SK-N-SH (cell line): ENCODE results near the gene ZGPAT.

Experiments
- CTCF ChIP-seq: fragments of 200-600 bp; sonication (generic); IDR thresholded peaks from 2 replicates; pipeline ENCODE4 v1.6.1; 2017; ENCODE audit warnings: antibody characterized with exemption, mild to moderate bottlenecking, moderate library complexity
- FOXM1 ChIP-seq: IDR thresholded peaks from 2 replicates; pipeline ENCODE4 v1.4.0; 2012; ENCODE audit warnings: low read depth, mild to moderate bottlenecking
- GABPA ChIP-seq: IDR thresholded peaks from 2 replicates; pipeline ENCODE4 v1.4.0; 2012; ENCODE audit warnings: low read depth, mild to moderate bottlenecking
- GATA2 ChIP-seq: sonication (generic); formaldehyde crosslinking; IDR thresholded peaks from 2 replicates; pipeline ENCODE4 v1.5.0; 2020; ENCODE audit warnings: mild to moderate bottlenecking, missing genetic modification reagents
- JUND ChIP-seq: IDR thresholded peaks from 2 replicates; pipeline ENCODE4 v1.4.0; 2012
- NFIC ChIP-seq: IDR thresholded peaks from 2 replicates; pipeline ENCODE4 v1.4.0; 2012; ENCODE audit warnings: borderline replicate concordance
- NRF1 ChIP-seq: IDR thresholded peaks from 2 replicates; pipeline ENCODE4 v1.6.1; 2012; ENCODE audit warnings: low read depth, mild to moderate bottlenecking, low read length
- POLR2AphosphoS5 ChIP-seq: IDR thresholded peaks from 2 replicates; pipeline ENCODE4 v1.6.1; 2012; ENCODE audit warnings: low read depth, low read length
- REST ChIP-seq: IDR thresholded peaks from 2 replicates; pipeline ENCODE4 v1.6.1; 2012; ENCODE audit warnings: mild to moderate bottlenecking, low read depth, low read length, moderate library complexity
- RFX5 ChIP-seq: IDR thresholded peaks from 2 replicates; pipeline ENCODE4 v1.6.1; 2012; ENCODE audit warnings: mild to moderate bottlenecking, improper control_type of control experiment, low read length
- SMC3 ChIP-seq: IDR thresholded peaks from 2 replicates; pipeline ENCODE4 v1.6.1; 2012; ENCODE audit warnings: low read depth, low read length, improper control_type of control experiment
- TCF12 ChIP-seq: IDR thresholded peaks from 2 replicates; pipeline ENCODE4 v1.4.0; 2012
- TF ChIP-seq, protein P1 (sequence below): fragments of 150-350 bp; IDR thresholded peaks from 2 replicates; pipeline ENCODE4 v1.6.1; 2016; ENCODE audit warnings: mild to moderate bottlenecking, low read depth, low read length
- TF ChIP-seq, protein P2 (sequence below): IDR thresholded peaks from 2 replicates; pipeline ENCODE4 v1.4.0; 2012; ENCODE audit warnings: low read depth

DNA sequence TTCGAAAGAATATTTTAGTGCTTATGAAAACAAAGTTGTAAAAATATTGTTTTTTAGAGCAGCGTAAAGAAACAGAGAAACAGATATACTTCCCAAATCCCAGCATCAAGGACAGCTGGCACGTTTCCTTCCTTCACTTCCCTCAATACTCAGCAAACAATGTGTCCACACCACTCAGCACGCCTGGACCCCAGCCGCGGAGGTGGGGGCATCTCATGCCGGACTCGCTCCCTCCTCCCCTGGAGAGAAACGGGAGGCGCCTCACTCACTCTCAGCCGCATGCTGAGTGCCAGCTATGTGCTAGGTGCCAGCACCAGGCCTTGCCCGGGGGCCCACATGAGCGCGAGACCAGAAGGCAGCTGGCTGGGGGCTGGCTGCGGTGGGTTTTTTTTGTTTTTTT lies 66.5 kb downstream of the ZGPAT start:
- TF ChIP-seq NFIC (no peak), CTCF (no peak), JUND (no peak), RFX5 (no peak), GATA2 (no peak), POLR2AphosphoS5 (no peak), REST (no peak), NRF1 (no peak), SMC3 (no peak), FOXM1 (no peak), GABPA (no peak), TCF12 (no peak)
- TF ChIP-seq, protein P1, sequence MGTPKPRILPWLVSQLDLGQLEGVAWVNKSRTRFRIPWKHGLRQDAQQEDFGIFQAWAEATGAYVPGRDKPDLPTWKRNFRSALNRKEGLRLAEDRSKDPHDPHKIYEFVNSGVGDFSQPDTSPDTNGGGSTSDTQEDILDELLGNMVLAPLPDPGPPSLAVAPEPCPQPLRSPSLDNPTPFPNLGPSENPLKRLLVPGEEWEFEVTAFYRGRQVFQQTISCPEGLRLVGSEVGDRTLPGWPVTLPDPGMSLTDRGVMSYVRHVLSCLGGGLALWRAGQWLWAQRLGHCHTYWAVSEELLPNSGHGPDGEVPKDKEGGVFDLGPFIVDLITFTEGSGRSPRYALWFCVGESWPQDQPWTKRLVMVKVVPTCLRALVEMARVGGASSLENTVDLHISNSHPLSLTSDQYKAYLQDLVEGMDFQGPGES, result no peak
- TF ChIP-seq, protein P2, sequence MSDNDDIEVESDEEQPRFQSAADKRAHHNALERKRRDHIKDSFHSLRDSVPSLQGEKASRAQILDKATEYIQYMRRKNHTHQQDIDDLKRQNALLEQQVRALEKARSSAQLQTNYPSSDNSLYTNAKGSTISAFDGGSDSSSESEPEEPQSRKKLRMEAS, result no peak
